Measurements from ENCODE around the gene KLHL29. TPM values are rescaled to one million over a fixed set of nuclear protein-coding genes. Genes with fewer than 3 reads are reported as not detected.

KLHL29 gene
- total RNA-seq, 1 experiment from 2014 or later: 7.7 TPM

- ChIA-PET CTCF (no interaction called here), POLR2A (no interaction called here)
- DNase-seq (ENCODE audit: low read depth, low spot score) (no peak), ATAC-seq (no peak)
- BruUV-seq (replicated peaks): no TSS peak
- in situ Hi-C loops (cut with HindIII; ENCODE audit: low pct_unique_long_range_greater_than_20kb, low sequenced_read_pairs): no loop called here
- TF ChIP-seq SIN3A (IDR thresholded peaks at IDR 0.05; ENCODE audit: borderline replicate concordance, insufficient read depth, low read depth, low read length) (no peak), POLR2AphosphoS5 (IDR thresholded peaks at IDR 0.05; ENCODE audit: low read depth, low read length) (no peak), CTCF (IDR thresholded peaks at IDR 0.05) (no peak), TCF7L2 (IDR thresholded peaks at IDR 0.05; ENCODE audit: low read depth, low read length) (no peak), REST (IDR thresholded peaks at IDR 0.05; ENCODE audit: insufficient read depth in 1 of 2, low read depth in 2 of 2, low read length in 1 of 2) (no peak)
- Histone ChIP-seq H3K27me3 (ENCODE audit: control insufficient read depth, insufficient read depth, low read length) (no peaks in the 10 kb centered on the region), H3K4me1 (ENCODE audit: control insufficient read depth, insufficient read depth, low read length) (no peaks in the 10 kb centered on the region), H3K4me3 (ENCODE audit: low read depth in 2 of 2, low read length in 2 of 2) (no peak overlapping the region), H3K9me3 (ENCODE audit: control insufficient read depth, insufficient read depth, low read depth, low read length) (no peaks in the 10 kb centered on the region), H3K36me3 (ENCODE audit: control insufficient read depth, insufficient read depth, low read length) (no peaks in the 10 kb centered on the region), H3K27ac (ENCODE audit: low read length) (no peak overlapping the region)
- intact Hi-C loops (cut with micrococcal nuclease; ENCODE audit: unreplicated experiment): no loop called here
Observed at GRCh38 chr2:23469142-23469540, 84.2 kb downstream of the KLHL29 start.

GRCh38 chr2:23475036-23475435 is 90.1 kb downstream of the KLHL29 start:
- TF ChIP-seq POLR2AphosphoS5 (IDR thresholded peaks at IDR 0.05; ENCODE audit: low read depth, low read length) (no peak), TCF7L2 (IDR thresholded peaks at IDR 0.05; ENCODE audit: low read depth, low read length) (no peak), CTCF (IDR thresholded peaks at IDR 0.05) (no peak)
- Histone ChIP-seq H3K36me3 (ENCODE audit: control insufficient read depth, insufficient read depth, low read length) (no peaks in the 10 kb centered on the region), H3K27ac (ENCODE audit: low read length) (no peak overlapping the region), H3K9me3 (ENCODE audit: control insufficient read depth, insufficient read depth, low read depth, low read length) (no peaks in the 10 kb centered on the region), H3K4me3 (ENCODE audit: low read depth in 2 of 2, low read length in 2 of 2) (no peak overlapping the region), H3K27me3 (ENCODE audit: control insufficient read depth, insufficient read depth, low read length) (no peaks in the 10 kb centered on the region), H3K4me1 (ENCODE audit: control insufficient read depth, insufficient read depth, low read length) (no peaks in the 10 kb centered on the region)
- no TSS peak for BruUV-seq (replicated peaks)
- ChIA-PET POLR2A (no interaction called here), CTCF (no interaction called here)
- ATAC-seq (no peak), DNase-seq (ENCODE audit: low read depth, low spot score) (no peak)
- intact Hi-C loops (cut with micrococcal nuclease; ENCODE audit: unreplicated experiment) (no loop called here), in situ Hi-C loops (cut with HindIII; ENCODE audit: low pct_unique_long_range_greater_than_20kb, low sequenced_read_pairs) (no loop called here)

- no peak for DNase-seq (ENCODE audit: low read depth, low spot score)
- no peak for TF ChIP-seq REST (IDR thresholded peaks at IDR 0.05; ENCODE audit: insufficient read depth in 1 of 2, low read depth in 2 of 2, low read length in 1 of 2)
- TF ChIP-seq SIN3A (IDR thresholded peaks at IDR 0.05; ENCODE audit: borderline replicate concordance, insufficient read depth, low read depth, low read length): no peak
- TF ChIP-seq POLR2AphosphoS5 (IDR thresholded peaks at IDR 0.05; ENCODE audit: low read depth, low read length): no peak
- no peak for TF ChIP-seq TCF7L2 (IDR thresholded peaks at IDR 0.05; ENCODE audit: low read depth, low read length)
- no peak for TF ChIP-seq CTCF (IDR thresholded peaks at IDR 0.05)
- in situ Hi-C loops (cut with HindIII; ENCODE audit: low pct_unique_long_range_greater_than_20kb, low sequenced_read_pairs) (no loop called here), intact Hi-C loops (cut with micrococcal nuclease; ENCODE audit: unreplicated experiment) (no loop called here)
- no peaks in the 10 kb centered on the region for H3K9me3 ChIP-seq (ENCODE audit: control insufficient read depth, insufficient read depth, low read depth, low read length)
- no peak overlapping the region for H3K27ac ChIP-seq (ENCODE audit: low read length)
- no peaks in the 10 kb centered on the region for H3K27me3 ChIP-seq (ENCODE audit: control insufficient read depth, insufficient read depth, low read length)
- ChIA-PET POLR2A (no interaction called here), CTCF (no interaction called here)
- no peaks in the 10 kb centered on the region for H3K4me1 ChIP-seq (ENCODE audit: control insufficient read depth, insufficient read depth, low read length)
- no peak overlapping the region for H3K4me3 ChIP-seq (ENCODE audit: low read depth in 2 of 2, low read length in 2 of 2)
- no peaks in the 10 kb centered on the region for H3K36me3 ChIP-seq (ENCODE audit: control insufficient read depth, insufficient read depth, low read length)
- ATAC-seq: no peak
- no TSS peak for BruUV-seq (replicated peaks)
Observed at GRCh38 chr2:23475473-23475872, 90.5 kb downstream of the KLHL29 start.

Measured in Panc1 (cell line).